ENCODE results near the gene GPS1.

GPS1 gene

DNA sequence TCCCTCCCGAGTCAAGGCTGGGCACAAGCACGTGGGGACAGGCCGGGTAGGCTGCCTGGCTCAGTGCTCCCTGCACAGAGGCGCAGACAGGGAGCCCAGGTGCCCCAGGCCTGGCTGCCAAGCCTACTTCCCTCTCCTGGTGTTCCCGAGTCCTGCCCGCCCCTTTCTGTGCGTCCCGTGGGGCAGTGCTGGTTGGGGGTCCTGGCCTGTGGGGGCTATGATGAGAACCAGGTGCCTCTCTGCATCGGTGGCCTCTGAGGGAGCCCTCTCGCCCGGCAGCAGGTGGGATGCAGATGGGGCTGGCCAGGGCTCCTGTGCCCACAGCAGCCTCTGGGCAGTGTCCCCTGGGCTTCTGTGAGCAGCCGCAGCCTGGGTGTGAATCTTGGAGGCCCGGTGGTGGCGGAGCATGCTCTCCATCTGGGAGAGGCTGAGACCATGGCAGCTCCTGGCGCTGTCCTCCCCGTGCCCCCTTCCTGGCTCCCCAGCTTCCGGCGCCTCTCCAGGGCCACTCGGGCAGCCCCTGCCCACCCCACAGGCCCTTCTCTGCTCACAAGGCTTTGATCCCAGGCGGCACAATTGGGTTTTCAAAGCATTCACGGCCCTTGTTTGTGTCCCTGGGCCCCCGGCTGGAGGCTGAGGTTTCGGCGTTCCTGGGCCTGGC, 36.3 kb upstream of the GPS1 start:
- H3K27me3 ChIP-seq (ENCODE audit: control insufficient read depth in 2 of 2, insufficient read depth in 2 of 2, low read length in 2 of 2), result no peaks in the 10 kb centered on the region
- H3K9me3 ChIP-seq (ENCODE audit: control insufficient read depth in 2 of 2, low read length in 2 of 2), result no peaks in the 10 kb centered on the region
- H3K27ac ChIP-seq (ENCODE audit: low read depth in 2 of 2, low read length in 2 of 2), result no peak overlapping the region
- no peak overlapping the region for H3K4me3 ChIP-seq (ENCODE audit: low read length in 2 of 2)
- H3K4me1 ChIP-seq (ENCODE audit: control insufficient read depth in 2 of 2, insufficient read depth in 2 of 2, low read length in 2 of 2), result no peaks in the 10 kb centered on the region
- no peak overlapping the region for H3K9ac ChIP-seq (ENCODE audit: low read depth in 1 of 2, low read length in 2 of 2)
- H3K36me3 ChIP-seq (ENCODE audit: control insufficient read depth in 2 of 2, insufficient read depth in 2 of 2, low read length in 2 of 2), result peaks cover 0 to 3% of the 10 kb centered on the region in 2 donors

DNA sequence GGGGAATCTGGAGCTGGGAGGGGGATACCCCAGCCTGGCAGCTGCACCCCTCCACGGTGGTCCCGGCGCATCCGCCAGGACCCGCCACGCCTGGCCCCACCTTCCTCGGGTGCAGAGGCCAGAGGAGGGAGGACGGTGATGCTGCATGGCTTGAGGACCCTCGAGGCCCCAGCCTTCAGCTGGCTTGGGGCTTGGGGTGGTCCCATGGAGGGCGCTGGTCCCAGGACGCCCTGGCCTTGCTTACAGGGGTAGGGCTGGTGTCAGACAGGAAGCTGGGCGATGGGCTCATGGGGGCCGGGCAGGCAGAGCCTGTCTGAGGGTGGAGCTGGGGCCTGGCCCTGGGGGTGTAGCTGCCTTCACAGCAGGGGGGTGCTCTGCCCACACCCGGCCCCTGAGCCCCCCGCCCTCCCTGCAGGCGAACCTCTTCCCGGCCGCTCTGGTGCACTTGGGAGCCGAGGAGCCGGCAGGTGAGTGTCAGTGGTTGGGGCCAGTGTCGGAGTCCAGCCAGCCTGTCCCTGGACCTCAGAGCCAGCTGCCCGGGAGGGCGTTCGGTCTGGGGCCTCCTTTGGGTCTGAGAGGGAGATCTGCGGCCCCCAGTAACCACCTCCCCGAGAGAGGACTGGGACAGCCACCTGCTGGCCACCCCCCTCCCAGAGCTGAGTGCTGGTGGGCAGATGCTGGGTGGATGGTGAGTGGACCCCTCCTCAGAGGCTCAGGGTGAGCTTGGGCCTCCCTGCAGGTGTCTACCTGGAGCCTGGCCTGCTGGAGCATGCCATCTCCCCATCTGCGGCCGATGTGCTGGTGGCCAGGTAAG, 35.4 kb upstream of the GPS1 start:
- H3K9me3 ChIP-seq (ENCODE audit: control insufficient read depth in 2 of 2, low read length in 2 of 2), result no peaks in the 10 kb centered on the region
- H3K9ac ChIP-seq (ENCODE audit: low read depth in 1 of 2, low read length in 2 of 2), result no peak overlapping the region
- peaks cover 0 to 3% of the 10 kb centered on the region in 2 donors for H3K36me3 ChIP-seq (ENCODE audit: control insufficient read depth in 2 of 2, insufficient read depth in 2 of 2, low read length in 2 of 2)
- H3K27ac ChIP-seq (ENCODE audit: low read depth in 2 of 2, low read length in 2 of 2), result no peak overlapping the region
- no peak overlapping the region for H3K4me3 ChIP-seq (ENCODE audit: low read length in 2 of 2)
- H3K4me1 ChIP-seq (ENCODE audit: control insufficient read depth in 2 of 2, insufficient read depth in 2 of 2, low read length in 2 of 2), result peaks cover 3 to 5% of the 10 kb centered on the region in 2 donors
- no peaks in the 10 kb centered on the region for H3K27me3 ChIP-seq (ENCODE audit: control insufficient read depth in 2 of 2, insufficient read depth in 2 of 2, low read length in 2 of 2)

DNA sequence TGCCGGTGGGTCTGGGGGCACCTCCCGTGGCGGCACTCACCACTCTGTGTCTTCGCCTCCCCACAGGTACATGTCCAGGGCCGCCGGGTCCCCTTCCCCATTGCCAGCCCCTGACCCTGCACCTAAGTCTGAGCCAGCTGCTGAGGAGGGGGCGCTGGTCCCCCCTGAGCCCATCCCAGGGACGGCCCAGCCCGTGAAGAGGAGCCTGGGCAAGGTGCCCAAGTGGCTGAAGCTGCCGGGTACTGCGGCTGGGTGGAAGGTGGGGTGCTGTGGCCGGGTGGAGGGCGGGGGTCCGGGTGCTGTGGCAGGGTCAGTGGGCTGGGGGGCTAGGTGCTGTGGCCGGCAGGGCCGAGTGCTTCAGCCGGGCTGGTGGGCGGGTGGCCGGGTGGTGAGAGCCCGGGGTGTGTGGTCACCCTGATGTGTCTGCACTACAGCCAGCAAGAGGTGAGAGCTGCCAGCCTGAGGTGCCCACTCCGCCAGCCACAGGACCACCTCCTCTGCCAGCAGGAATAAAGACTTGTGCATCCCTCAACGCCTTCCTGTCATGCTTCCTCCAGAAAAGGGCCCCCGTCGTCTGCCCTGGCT, 34.7 kb upstream of the GPS1 start:
- H3K4me3 ChIP-seq (ENCODE audit: low read length in 2 of 2), result no peak overlapping the region
- no peak overlapping the region for H3K27ac ChIP-seq (ENCODE audit: low read depth in 2 of 2, low read length in 2 of 2)
- H3K9me3 ChIP-seq (ENCODE audit: control insufficient read depth in 2 of 2, low read length in 2 of 2), result no peaks in the 10 kb centered on the region
- no peaks in the 10 kb centered on the region for H3K27me3 ChIP-seq (ENCODE audit: control insufficient read depth in 2 of 2, insufficient read depth in 2 of 2, low read length in 2 of 2)
- H3K36me3 ChIP-seq (ENCODE audit: control insufficient read depth in 2 of 2, insufficient read depth in 2 of 2, low read length in 2 of 2), result peaks cover 0 to 3% of the 10 kb centered on the region in 2 donors
- peaks cover 10 to 11% of the 10 kb centered on the region in 2 donors for H3K4me1 ChIP-seq (ENCODE audit: control insufficient read depth in 2 of 2, insufficient read depth in 2 of 2, low read length in 2 of 2)
- H3K9ac ChIP-seq (ENCODE audit: low read depth in 1 of 2, low read length in 2 of 2), result no peak overlapping the region

DNA sequence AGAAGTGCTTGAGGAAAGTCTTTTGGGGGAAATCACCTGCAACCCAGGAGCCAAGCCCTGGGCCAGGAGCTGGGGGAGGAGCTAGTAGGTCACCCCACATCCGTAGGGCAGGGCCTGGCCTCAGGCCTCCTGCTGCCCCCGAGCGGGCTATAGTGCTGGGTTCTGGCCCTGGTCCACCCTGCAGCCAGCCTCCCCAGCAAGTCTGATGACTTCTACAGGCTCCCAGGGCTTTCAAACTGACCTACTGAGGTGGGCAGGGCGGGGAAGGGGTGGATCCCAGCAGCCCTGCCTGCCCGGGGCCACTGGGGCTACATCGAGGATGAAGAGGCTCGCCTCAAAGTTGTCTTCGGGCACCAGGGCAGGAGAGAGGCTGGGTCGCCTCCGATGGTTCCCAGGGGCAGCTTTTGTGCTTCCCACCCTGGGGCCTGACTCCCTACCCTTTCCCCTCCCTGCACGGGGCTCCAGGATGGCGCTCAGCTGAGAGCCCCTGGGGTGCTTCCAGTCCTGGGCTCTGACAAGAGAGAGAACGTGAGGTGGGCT, 34.0 kb upstream of the GPS1 start:
- Histone ChIP-seq H3K9me3 (ENCODE audit: control insufficient read depth in 2 of 2, low read length in 2 of 2) (no peaks in the 10 kb centered on the region), H3K4me3 (ENCODE audit: low read length in 2 of 2) (no peak overlapping the region), H3K4me1 (ENCODE audit: control insufficient read depth in 2 of 2, insufficient read depth in 2 of 2, low read length in 2 of 2) (peaks cover 14 to 16% of the 10 kb centered on the region in 2 donors), H3K27ac (ENCODE audit: low read depth in 2 of 2, low read length in 2 of 2) (no peak overlapping the region), H3K9ac (ENCODE audit: low read depth in 1 of 2, low read length in 2 of 2) (no peak overlapping the region), H3K36me3 (ENCODE audit: control insufficient read depth in 2 of 2, insufficient read depth in 2 of 2, low read length in 2 of 2) (peaks cover 0 to 3% of the 10 kb centered on the region in 2 donors), H3K27me3 (ENCODE audit: control insufficient read depth in 2 of 2, insufficient read depth in 2 of 2, low read length in 2 of 2) (no peaks in the 10 kb centered on the region)

DNA sequence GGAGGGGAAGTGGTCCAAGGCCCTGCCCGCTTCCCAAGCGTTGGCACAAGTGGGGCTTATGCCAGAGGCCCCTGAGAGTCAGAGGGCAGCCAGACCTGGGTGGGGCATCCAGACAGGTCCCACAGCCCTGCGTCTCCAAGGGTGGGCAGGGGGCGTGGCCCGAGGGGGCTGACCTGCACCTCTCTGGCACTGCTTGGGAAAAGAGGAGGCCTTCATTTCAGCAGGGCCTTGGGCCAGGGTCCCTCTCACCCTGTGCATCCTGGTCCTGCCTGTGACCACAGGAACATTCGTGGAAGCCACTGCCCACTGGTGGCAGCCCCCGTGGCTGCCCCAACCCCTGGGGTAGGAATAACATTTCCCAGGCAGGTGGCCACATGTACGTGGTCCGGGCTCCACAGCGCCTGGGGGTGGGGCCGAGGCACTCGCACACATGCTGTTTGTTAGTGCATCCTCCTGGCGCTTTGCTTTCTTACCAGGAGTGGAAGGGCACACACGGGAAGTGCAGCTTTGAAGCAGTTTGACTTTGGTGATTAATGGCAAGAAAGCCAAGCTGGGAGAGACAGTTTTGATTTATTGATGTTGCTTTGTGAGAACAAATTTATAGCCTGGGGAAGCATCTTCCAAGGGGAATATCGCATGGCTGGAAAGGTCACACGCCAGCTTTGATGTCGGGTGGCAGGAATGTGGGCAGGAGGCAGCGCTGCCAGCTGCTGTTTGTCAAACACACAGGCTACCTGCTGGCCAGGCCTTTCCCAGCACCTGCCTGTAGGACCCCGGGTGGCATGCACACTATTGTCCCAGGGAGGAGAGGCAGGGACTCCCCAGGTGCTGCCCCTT, 33.3 kb upstream of the GPS1 start:
- H3K9me3 ChIP-seq (ENCODE audit: control insufficient read depth in 2 of 2, low read length in 2 of 2), result no peaks in the 10 kb centered on the region
- peaks cover 14 to 16% of the 10 kb centered on the region in 2 donors for H3K4me1 ChIP-seq (ENCODE audit: control insufficient read depth in 2 of 2, insufficient read depth in 2 of 2, low read length in 2 of 2)
- no peak overlapping the region for H3K9ac ChIP-seq (ENCODE audit: low read depth in 1 of 2, low read length in 2 of 2)
- no peak overlapping the region for H3K27ac ChIP-seq (ENCODE audit: low read depth in 2 of 2, low read length in 2 of 2)
- H3K36me3 ChIP-seq (ENCODE audit: control insufficient read depth in 2 of 2, insufficient read depth in 2 of 2, low read length in 2 of 2), result peaks cover 0 to 3% of the 10 kb centered on the region in 2 donors
- H3K4me3 ChIP-seq (ENCODE audit: low read length in 2 of 2), result no peak overlapping the region
- no peaks in the 10 kb centered on the region for H3K27me3 ChIP-seq (ENCODE audit: control insufficient read depth in 2 of 2, insufficient read depth in 2 of 2, low read length in 2 of 2)

DNA sequence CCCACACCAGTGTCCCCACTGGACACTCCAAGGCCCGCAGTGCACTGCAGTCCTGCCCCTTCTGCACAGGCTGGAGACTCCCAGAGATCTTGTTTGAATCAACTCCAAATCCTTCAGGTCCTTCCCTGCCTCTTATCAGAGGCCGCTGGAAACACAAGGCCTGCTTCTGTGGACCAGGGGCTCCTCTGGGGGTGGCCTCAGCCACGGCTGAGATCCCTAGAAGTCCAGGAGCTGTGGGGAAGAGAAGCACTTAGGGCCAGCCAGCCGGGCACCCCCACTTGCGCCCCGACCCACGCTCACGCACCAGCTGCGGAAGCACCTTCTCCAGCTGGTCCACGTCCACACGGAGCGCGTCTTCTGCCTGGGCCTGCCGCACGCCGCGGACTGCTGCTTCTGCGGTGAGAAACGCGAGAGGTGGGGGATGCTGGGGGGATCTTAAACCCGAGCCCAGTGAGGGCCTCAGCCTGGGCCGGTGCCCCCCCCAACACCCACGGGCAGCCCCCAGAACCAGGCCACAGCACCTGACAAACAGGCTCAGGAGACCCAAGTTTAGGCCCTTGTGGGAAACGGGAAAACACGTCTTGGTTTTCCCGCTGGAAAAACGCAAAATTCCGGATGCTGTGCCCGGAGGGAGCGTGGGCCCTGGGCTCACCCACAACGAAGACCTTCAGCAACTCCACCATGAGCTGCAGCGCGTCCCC, 32.6 kb upstream of the GPS1 start:
- Histone ChIP-seq H3K4me1 (ENCODE audit: control insufficient read depth in 2 of 2, insufficient read depth in 2 of 2, low read length in 2 of 2) (peaks cover 20 to 22% of the 10 kb centered on the region in 2 donors), H3K27me3 (ENCODE audit: control insufficient read depth in 2 of 2, insufficient read depth in 2 of 2, low read length in 2 of 2) (no peaks in the 10 kb centered on the region), H3K9ac (ENCODE audit: low read depth in 1 of 2, low read length in 2 of 2) (no peak overlapping the region), H3K4me3 (ENCODE audit: low read length in 2 of 2) (no peak overlapping the region), H3K27ac (ENCODE audit: low read depth in 2 of 2, low read length in 2 of 2) (no peak overlapping the region), H3K9me3 (ENCODE audit: control insufficient read depth in 2 of 2, low read length in 2 of 2) (no peaks in the 10 kb centered on the region), H3K36me3 (ENCODE audit: control insufficient read depth in 2 of 2, insufficient read depth in 2 of 2, low read length in 2 of 2) (peaks cover 0 to 3% of the 10 kb centered on the region in 2 donors)

DNA sequence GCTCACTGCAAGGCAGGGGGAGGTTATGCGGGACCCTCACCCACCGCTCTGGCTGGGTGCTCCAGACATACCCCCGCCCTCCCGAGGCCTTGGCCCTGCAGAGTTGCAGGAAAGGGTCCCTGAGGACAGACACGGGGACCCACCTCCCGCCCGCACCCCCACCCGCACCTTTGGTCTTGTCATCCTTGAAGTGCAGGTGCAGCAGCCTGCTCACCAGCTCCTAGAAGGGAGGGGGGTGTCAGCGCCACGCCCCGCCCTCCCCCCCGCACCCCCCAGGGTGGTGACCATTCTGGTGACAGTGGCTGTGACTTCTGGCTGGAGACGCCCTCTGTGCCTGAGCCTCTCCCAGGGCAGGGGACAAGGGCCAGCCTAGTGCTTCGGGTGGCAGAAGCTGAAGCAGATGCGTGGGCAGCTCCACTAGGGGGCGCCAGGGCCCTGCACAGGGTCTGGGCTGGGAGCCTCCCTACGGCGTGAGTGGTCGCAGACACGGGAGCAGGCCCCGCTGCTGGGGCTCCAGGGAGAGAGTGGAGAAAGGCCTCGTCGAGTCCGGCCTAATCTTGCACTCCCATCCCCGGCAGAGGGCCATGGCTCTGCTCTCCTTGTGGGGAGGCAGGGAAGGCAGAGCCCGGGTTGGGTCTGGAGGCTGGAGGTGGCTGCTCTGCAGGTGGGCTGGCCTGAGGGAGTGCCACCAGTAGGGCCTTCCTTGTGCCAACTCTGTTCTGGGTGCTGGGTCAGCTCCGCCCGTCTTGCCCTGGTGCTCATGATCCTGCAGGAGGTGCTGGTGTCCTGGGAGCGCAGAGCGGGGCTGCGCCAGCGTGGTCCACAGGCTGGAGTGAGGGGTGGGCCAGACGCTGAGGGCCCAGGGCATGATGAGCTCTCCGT, 31.8 kb upstream of the GPS1 start:
- H3K4me3 ChIP-seq (ENCODE audit: low read length in 2 of 2), result no peak overlapping the region
- no peak overlapping the region for H3K27ac ChIP-seq (ENCODE audit: low read depth in 2 of 2, low read length in 2 of 2)
- H3K27me3 ChIP-seq (ENCODE audit: control insufficient read depth in 2 of 2, insufficient read depth in 2 of 2, low read length in 2 of 2), result no peaks in the 10 kb centered on the region
- peaks cover 0 to 3% of the 10 kb centered on the region in 2 donors for H3K36me3 ChIP-seq (ENCODE audit: control insufficient read depth in 2 of 2, insufficient read depth in 2 of 2, low read length in 2 of 2)
- no peaks in the 10 kb centered on the region for H3K9me3 ChIP-seq (ENCODE audit: control insufficient read depth in 2 of 2, low read length in 2 of 2)
- peaks cover 23% of the 10 kb centered on the region in 2 donors for H3K4me1 ChIP-seq (ENCODE audit: control insufficient read depth in 2 of 2, insufficient read depth in 2 of 2, low read length in 2 of 2)
- H3K9ac ChIP-seq (ENCODE audit: low read depth in 1 of 2, low read length in 2 of 2), result no peak overlapping the region

DNA sequence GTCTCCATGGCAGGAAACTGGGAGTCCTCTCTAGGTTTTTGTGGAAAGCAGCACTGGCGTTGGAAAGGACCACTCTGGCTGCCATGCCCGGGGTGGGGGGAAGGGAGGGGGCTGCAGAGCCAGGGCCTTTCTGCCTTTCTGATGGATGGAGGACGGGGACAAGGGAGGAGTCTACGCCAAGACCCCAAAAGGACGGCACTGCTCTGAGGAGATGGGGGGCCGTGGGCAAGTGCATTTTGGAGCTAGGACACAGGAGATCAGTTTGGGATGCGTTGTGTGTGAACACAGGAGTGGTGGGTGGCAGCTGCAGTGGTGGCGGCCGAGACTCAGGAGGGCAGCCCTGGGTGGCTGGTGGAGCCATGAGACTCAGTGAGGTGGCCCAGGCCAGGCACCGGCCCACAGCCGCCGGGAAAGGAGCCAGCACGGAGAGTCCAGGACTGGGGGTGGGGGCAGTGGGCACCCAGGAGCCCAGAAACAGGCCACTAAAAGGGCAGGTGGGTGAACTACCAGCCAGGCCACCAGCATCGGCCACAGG, 31.1 kb upstream of the GPS1 start:
- peaks cover 0 to 3% of the 10 kb centered on the region in 2 donors for H3K36me3 ChIP-seq (ENCODE audit: control insufficient read depth in 2 of 2, insufficient read depth in 2 of 2, low read length in 2 of 2)
- H3K27ac ChIP-seq (ENCODE audit: low read depth in 2 of 2, low read length in 2 of 2), result no peak overlapping the region
- no peaks in the 10 kb centered on the region for H3K27me3 ChIP-seq (ENCODE audit: control insufficient read depth in 2 of 2, insufficient read depth in 2 of 2, low read length in 2 of 2)
- H3K9ac ChIP-seq (ENCODE audit: low read depth in 1 of 2, low read length in 2 of 2), result no peak overlapping the region
- H3K4me1 ChIP-seq (ENCODE audit: control insufficient read depth in 2 of 2, insufficient read depth in 2 of 2, low read length in 2 of 2), result peaks cover 23% of the 10 kb centered on the region in 2 donors
- no peaks in the 10 kb centered on the region for H3K9me3 ChIP-seq (ENCODE audit: control insufficient read depth in 2 of 2, low read length in 2 of 2)
- H3K4me3 ChIP-seq (ENCODE audit: low read length in 2 of 2), result peak overlapping the region in 1 of 2 donors; percentile 90
